Activated naive CD4-positive, alpha-beta T cell treated with anti-CD3 and anti-CD28 coated beads for 36 hours (primary cell): ENCODE measurements around the gene CCDC7. TPM values are rescaled to one million over a fixed set of nuclear protein-coding genes. Genes with fewer than 3 reads are reported as not detected.
"Not testable (repeated sequence)": the region's sequence is repeated elsewhere in the genome, so short reads cannot be mapped to it uniquely, and the experiment has no call there.

Experiments used
- CTCF ChIA-PET: fragments of 350-600 bp; sonication (Branson Sonifier 250); formaldehyde crosslinking; loops from one replicate; lab custom pipeline; 2021; ENCODE audit warnings: antibody characterized with exemption; lab: Charles Lee
- DNase-seq: peaks from one replicate; pipeline ENCODE4 v3.0.0-alpha.2; 2020
- H3K27ac Mint-ChIP-seq: one replicate; pipeline ENCODE4 v1.8.0; 2021; ENCODE audit warnings: mild to moderate bottlenecking, mixed read lengths
- H3K27me3 Mint-ChIP-seq: one replicate; pipeline ENCODE4 v1.8.0; 2021; ENCODE audit warnings: low read depth, mixed read lengths
- H3K36me3 Mint-ChIP-seq: one replicate; pipeline ENCODE4 v1.8.0; 2021; ENCODE audit warnings: low read depth, mixed read lengths
- H3K4me1 Mint-ChIP-seq: one replicate; pipeline ENCODE4 v1.8.0; 2021; ENCODE audit warnings: low read depth, mixed read lengths
- H3K4me3 Mint-ChIP-seq: one replicate; pipeline ENCODE4 v1.8.0; 2021; ENCODE audit warnings: mild to moderate bottlenecking, moderate library complexity, mixed read lengths
- H3K9me3 Mint-ChIP-seq: one replicate; pipeline ENCODE4 v1.8.0; 2021; ENCODE audit warnings: mixed read lengths
- intact Hi-C: fragments of 100-400 bp; cut with micrococcal nuclease; formaldehyde crosslinking; loops from one replicate; pipeline ENCODE4 v1.15.1; 2023
- total RNA-seq, 2 experiments: library from RNA; stranded (reverse); gene quantifications; one replicate each; pipeline ENCODE4 v1.2.3, GENCODE V29; 2021

CCDC7 gene
- total RNA-seq, 2 experiments from 2014 or later, result 6.8 to 8.9 TPM

- no peak overlapping the region for H3K4me3 Mint-ChIP-seq
- no peaks in the 10 kb centered on the region for H3K27me3 Mint-ChIP-seq
- no peak overlapping the region for H3K27ac Mint-ChIP-seq
- peaks cover 12% of the 10 kb centered on the region for H3K9me3 Mint-ChIP-seq
- no peak for DNase-seq
- no peaks in the 10 kb centered on the region for H3K4me1 Mint-ChIP-seq
- intact Hi-C loops, result no loop called here
- CTCF ChIA-PET, result no interaction called here
- peaks cover 10% of the 10 kb centered on the region for H3K36me3 Mint-ChIP-seq
Observed at GRCh38 chr10:32684291-32684690, 238.4 kb downstream of the CCDC7 start.

GRCh38 chr10:32687116-32687515 is 241.2 kb downstream of the CCDC7 start:
- no peak for DNase-seq
- no peaks in the 10 kb centered on the region for H3K27me3 Mint-ChIP-seq
- no peaks in the 10 kb centered on the region for H3K4me1 Mint-ChIP-seq
- H3K9me3 Mint-ChIP-seq, result peaks cover 9% of the 10 kb centered on the region
- intact Hi-C loops, result no loop called here
- no peak overlapping the region for H3K27ac Mint-ChIP-seq
- no peak overlapping the region for H3K4me3 Mint-ChIP-seq
- peaks cover 14% of the 10 kb centered on the region for H3K36me3 Mint-ChIP-seq
- CTCF ChIA-PET, result no interaction called here

DNA sequence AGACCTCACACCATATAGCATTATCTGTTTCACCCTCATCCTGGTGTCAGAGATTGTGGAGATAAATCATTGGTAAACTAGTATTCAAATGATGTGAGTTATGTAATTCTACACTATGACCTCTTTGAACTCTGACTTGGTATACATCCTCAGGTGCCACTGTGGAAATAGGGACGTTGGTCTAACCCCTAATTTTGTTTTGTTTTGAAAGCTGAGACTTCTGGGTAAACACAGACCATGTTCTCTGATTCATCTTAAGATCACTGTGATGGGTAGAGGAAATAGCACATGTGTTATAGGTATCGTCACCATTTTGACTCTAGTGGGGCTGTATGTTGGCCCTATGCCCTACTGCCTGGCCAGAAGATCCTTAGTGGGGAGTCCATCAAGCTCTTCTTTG is 241.6 kb downstream of the CCDC7 start:
- no peaks in the 10 kb centered on the region for H3K4me1 Mint-ChIP-seq
- intact Hi-C loops, result no loop called here
- H3K27me3 Mint-ChIP-seq, result no peaks in the 10 kb centered on the region
- H3K27ac Mint-ChIP-seq, result no peak overlapping the region
- peaks cover 13% of the 10 kb centered on the region for H3K36me3 Mint-ChIP-seq
- H3K9me3 Mint-ChIP-seq, result peaks cover 6% of the 10 kb centered on the region
- CTCF ChIA-PET, result no interaction called here
- DNase-seq, result no peak
- no peak overlapping the region for H3K4me3 Mint-ChIP-seq

- Mint-ChIP-seq H3K36me3 (peaks cover 24% of the 10 kb centered on the region), H3K27ac (no peak overlapping the region), H3K9me3 (peaks cover 4% of the 10 kb centered on the region), H3K4me3 (no peak overlapping the region), H3K4me1 (no peaks in the 10 kb centered on the region), H3K27me3 (no peaks in the 10 kb centered on the region)
- no peak for DNase-seq
- CTCF ChIA-PET, result no interaction called here
- intact Hi-C loops, result no loop called here
Observed at GRCh38 chr10:32692174-32692573, 246.2 kb downstream of the CCDC7 start.

GRCh38 chr10:32693441-32693979 is 247.6 kb downstream of the CCDC7 start:
- Mint-ChIP-seq H3K27ac (no peak overlapping the region), H3K36me3 (peaks cover 28% of the 10 kb centered on the region), H3K4me1 (no peaks in the 10 kb centered on the region), H3K9me3 (peaks cover 8% of the 10 kb centered on the region), H3K4me3 (no peak overlapping the region), H3K27me3 (no peaks in the 10 kb centered on the region)
- no peak for DNase-seq
- CTCF ChIA-PET, result no interaction called here
- intact Hi-C loops, result no loop called here

DNA sequence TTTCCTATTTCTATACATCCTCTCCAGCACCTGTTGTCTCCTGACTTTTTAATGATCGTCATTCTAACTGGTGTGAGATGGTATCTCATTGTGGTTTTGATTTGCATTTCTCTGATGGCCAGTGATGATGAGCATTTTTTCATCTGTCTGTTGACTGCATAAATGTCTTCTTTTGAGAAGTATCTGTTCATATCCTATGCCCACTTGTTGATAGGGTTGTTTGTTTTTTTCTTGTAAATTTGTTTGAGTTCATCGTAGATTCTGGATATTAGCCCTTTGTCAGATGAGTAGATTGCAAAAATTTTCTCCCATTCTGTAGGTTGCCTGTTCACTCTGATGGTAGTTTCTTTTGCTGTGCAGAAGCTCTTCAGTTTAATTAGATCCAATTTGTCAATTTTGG is 253.7 kb downstream of the CCDC7 start:
- CTCF ChIA-PET, result not testable (repeated sequence)

DNA sequence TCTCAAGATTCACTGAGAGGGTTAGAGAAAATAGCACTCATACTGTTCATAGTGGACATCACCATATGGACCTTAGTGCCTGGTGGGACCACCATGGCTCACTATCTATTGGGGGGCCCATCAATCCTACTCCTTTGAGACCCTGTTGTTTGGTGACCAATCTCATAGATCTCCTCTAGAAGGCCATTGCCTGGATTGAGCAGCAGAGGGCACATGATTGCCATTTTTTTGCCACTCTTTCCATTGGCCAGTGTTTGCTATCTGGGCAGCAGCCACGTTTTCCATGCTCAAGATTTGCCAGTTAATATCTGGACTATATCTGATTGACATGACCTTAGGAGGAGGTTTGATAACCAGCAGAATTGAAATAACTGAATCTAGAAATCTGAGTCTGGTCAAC is 267.6 kb downstream of the CCDC7 start:
- no peaks in the 10 kb centered on the region for H3K4me1 Mint-ChIP-seq
- H3K9me3 Mint-ChIP-seq, result peaks cover 29% of the 10 kb centered on the region
- no peak overlapping the region for H3K4me3 Mint-ChIP-seq
- intact Hi-C loops, result no loop called here
- no peak for DNase-seq
- H3K27me3 Mint-ChIP-seq, result no peaks in the 10 kb centered on the region
- no peak overlapping the region for H3K27ac Mint-ChIP-seq
- CTCF ChIA-PET, result no interaction called here
- peaks cover 14% of the 10 kb centered on the region for H3K36me3 Mint-ChIP-seq

More for the DNA sequence above, 253.7 kb downstream of the CCDC7 start:
- H3K4me1 Mint-ChIP-seq, intact Hi-C loops, H3K27me3 Mint-ChIP-seq, H3K4me3 Mint-ChIP-seq, H3K27ac Mint-ChIP-seq, DNase-seq: not testable (repeated sequence)
- peaks cover 20% of the 10 kb centered on the region for H3K9me3 Mint-ChIP-seq
- peaks cover 47% of the 10 kb centered on the region for H3K36me3 Mint-ChIP-seq

- CTCF ChIA-PET, result no interaction called here
- intact Hi-C loops, result loop anchor here (5.0 kb wide), 1 partner anchor 276 kb away; no protein-coding TSS in a partner anchor
- Mint-ChIP-seq H3K27ac (no peak overlapping the region), H3K4me3 (no peak overlapping the region), H3K36me3 (peaks cover 2% of the 10 kb centered on the region), H3K9me3 (peaks cover under 1% of the 10 kb centered on the region), H3K27me3 (no peaks in the 10 kb centered on the region), H3K4me1 (no peaks in the 10 kb centered on the region)
- DNase-seq, result no peak
Observed at GRCh38 chr10:32731527-32731926, 285.6 kb downstream of the CCDC7 start.

GRCh38 chr10:32738958-32739357 is 293.0 kb downstream of the CCDC7 start:
- CTCF ChIA-PET, result interaction anchor here (0.8 kb wide), 1 partner anchor 270 kb away, joined by 3 read pairs; no protein-coding TSS in a partner anchor

DNA sequence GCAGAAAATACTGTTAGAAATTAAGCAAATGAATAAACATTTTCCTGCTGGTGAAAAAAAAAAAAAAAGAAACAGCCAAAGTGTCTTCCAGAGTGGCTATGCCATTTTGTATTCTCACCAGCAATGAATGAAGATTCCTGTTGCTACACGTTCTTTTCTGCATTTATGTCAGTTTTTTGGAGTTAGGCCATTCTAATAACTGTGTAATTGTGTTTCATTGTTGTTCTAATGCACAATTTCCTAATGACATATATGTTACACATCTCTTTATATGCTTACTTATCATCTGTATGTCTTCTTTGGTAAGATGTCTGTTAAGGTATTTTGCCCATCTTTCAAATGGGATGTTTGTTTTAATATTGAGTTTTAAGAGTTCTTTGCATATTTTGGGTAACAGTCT is 298.4 kb downstream of the CCDC7 start:
- H3K4me1 Mint-ChIP-seq, result no peaks in the 10 kb centered on the region
- no peak for DNase-seq
- no peaks in the 10 kb centered on the region for H3K27me3 Mint-ChIP-seq
- H3K4me3 Mint-ChIP-seq, result no peak overlapping the region
- intact Hi-C loops, result no loop called here
- no peak overlapping the region for H3K27ac Mint-ChIP-seq
- peaks cover 8% of the 10 kb centered on the region for H3K9me3 Mint-ChIP-seq
- CTCF ChIA-PET, result no interaction called here
- peaks cover 25% of the 10 kb centered on the region for H3K36me3 Mint-ChIP-seq

More at GRCh38 chr10:32738958-32739357, 293.0 kb downstream of the CCDC7 start:
- Mint-ChIP-seq H3K27me3 (no peaks in the 10 kb centered on the region), H3K4me1 (no peaks in the 10 kb centered on the region), H3K36me3 (peaks cover 5% of the 10 kb centered on the region), H3K4me3 (no peak overlapping the region), H3K9me3 (no peaks in the 10 kb centered on the region), H3K27ac (no peak overlapping the region)
- intact Hi-C loops, result no loop called here
- no peak for DNase-seq

DNA sequence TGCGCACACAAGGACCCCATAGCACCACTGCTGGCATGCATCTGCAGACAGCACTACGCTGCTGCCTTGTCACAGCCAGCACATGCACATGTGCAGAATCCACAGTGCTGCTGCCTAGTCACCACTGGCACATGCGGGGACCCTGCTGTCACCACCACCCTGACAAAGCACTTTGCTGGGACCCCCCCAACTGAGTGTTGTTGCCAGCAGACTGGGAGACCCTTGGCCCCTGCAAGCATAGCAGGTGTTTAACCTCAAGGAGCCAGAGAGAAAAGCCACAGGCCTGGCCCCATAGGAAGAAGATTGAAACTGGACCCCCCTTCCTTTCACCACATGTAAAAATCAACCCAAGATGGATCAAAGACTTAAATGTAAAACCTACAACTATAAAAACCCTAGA is 300.9 kb downstream of the CCDC7 start:
- Mint-ChIP-seq H3K27me3 (no peaks in the 10 kb centered on the region), H3K4me3 (no peak overlapping the region), H3K36me3 (peaks cover 27% of the 10 kb centered on the region), H3K4me1 (no peaks in the 10 kb centered on the region), H3K9me3 (peaks cover 8% of the 10 kb centered on the region), H3K27ac (no peak overlapping the region)
- intact Hi-C loops, result no loop called here
- DNase-seq, result no peak
- CTCF ChIA-PET, result no interaction called here

GRCh38 chr10:32751582-32751981 is 305.6 kb downstream of the CCDC7 start:
- CTCF ChIA-PET, result no interaction called here
- H3K4me1 Mint-ChIP-seq, result no peaks in the 10 kb centered on the region
- intact Hi-C loops, result no loop called here

DNA sequence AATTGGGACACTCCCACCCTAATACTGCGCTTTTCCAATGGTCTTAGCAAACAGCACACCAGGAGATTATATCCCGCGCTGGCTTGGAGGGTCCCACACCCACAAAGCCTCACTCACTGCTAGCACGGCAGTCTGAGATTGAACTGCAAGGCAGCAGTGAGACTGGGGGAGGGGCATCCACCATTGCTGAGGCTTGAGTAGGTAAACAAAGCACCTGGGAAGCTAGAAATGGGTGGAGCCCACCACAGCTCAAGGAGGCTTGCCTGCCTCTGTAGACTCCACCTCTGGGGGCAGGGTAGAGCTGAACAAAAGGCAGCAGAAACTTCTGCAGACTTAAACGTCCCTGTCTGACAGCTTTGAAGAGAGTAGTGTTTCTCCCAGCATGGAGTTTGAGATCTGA is 309.0 kb downstream of the CCDC7 start:
- H3K9me3 Mint-ChIP-seq, result peaks cover 36% of the 10 kb centered on the region
- CTCF ChIA-PET, result interaction anchor here (0.6 kb wide), 1 partner anchor 24 kb away, joined by 4 read pairs; no protein-coding TSS in a partner anchor
- DNase-seq, intact Hi-C loops, H3K36me3 Mint-ChIP-seq, H3K27ac Mint-ChIP-seq, H3K4me1 Mint-ChIP-seq, H3K4me3 Mint-ChIP-seq, H3K27me3 Mint-ChIP-seq: not testable (repeated sequence)

More at GRCh38 chr10:32751582-32751981, 305.6 kb downstream of the CCDC7 start:
- Mint-ChIP-seq H3K27ac (no peak overlapping the region), H3K27me3 (no peaks in the 10 kb centered on the region), H3K4me3 (no peak overlapping the region), H3K9me3 (peaks cover 22% of the 10 kb centered on the region), H3K36me3 (peaks cover 17% of the 10 kb centered on the region)
- no peak for DNase-seq
